SU-DHL-6 (cell line): Measurements from ENCODE around the gene CKAP2L.

Experiments used
- CTCF ChIP-seq: fragments of 200-600 bp; sonication (generic); IDR thresholded peaks from one replicate; pipeline ENCODE4 v1.5.1; 2017; ENCODE audit warnings: antibody characterized with exemption, mild to moderate bottlenecking, low read length, moderate library complexity; ENCODE audit not compliant: insufficient read depth, poor library complexity, severe bottlenecking
- EZH2phosphoT487 ChIP-seq: fragments of 200-600 bp; sonication (generic), shearing (Covaris generic); conservative IDR thresholded peaks from 2 replicates; pipeline ENCODE4 v1.6.1; 2018; ENCODE audit warnings: mild to moderate bottlenecking, antibody characterized with exemption, low read length, moderate library complexity, mixed read lengths

GRCh38 chr2:112783187-112783714 is 18.8 kb upstream of the CKAP2L start:
- TF ChIP-seq CTCF, result no peak
- no peak for TF ChIP-seq EZH2phosphoT487
